NCI-H446 (cell line): Measurements from ENCODE around the gene TIAL1.
"Not testable (repeated sequence)": the region's sequence is repeated elsewhere in the genome, so short reads cannot be mapped to it uniquely, and the experiment has no call there.

ENCODE experiments used
- DNase-seq, 2 experiments: peaks; one replicate each; lab custom pipeline; 2025; lab: John Stamatoyannopoulos, UW

The TIAL1 gene

GRCh38 chr10:119596537-119597404 lies at the start of gene TIAL1:
Gene TIAL1 (minus strand): TSS chr10:119596964. CDS start chr10:119596465, 499 bp downstream.
- peak; percentile 95 to 96 for DNase-seq

- no peak for DNase-seq
These were observed 48.2 kb upstream of the TIAL1 start for GRCh38 chr10:119644994-119645393.

- no peak for DNase-seq
These were observed 47.5 kb upstream of the TIAL1 start for GRCh38 chr10:119644205-119644814.

- DNase-seq = no peak
These were observed 46.8 kb upstream of the TIAL1 start for GRCh38 chr10:119643306-119644204.

GRCh38 chr10:119642556-119643111 lies 45.9 kb upstream of the TIAL1 start:
- no peak for DNase-seq

- DNase-seq = no peak
These were observed 44.2 kb upstream of the TIAL1 start for GRCh38 chr10:119640875-119641526.

GRCh38 chr10:119640384-119640783 lies 43.6 kb upstream of the TIAL1 start:
- DNase-seq = no peak

- DNase-seq = no peak
These were observed 42.2 kb upstream of the TIAL1 start for GRCh38 chr10:119638982-119639381.

- DNase-seq = no peak
These were observed 40.9 kb upstream of the TIAL1 start for GRCh38 chr10:119637631-119638030.

GRCh38 chr10:119634219-119634544 lies 37.4 kb upstream of the TIAL1 start:
- DNase-seq = no peak

- DNase-seq = no peak
These were observed 36.9 kb upstream of the TIAL1 start for GRCh38 chr10:119633538-119634218.

- DNase-seq = no peak
These were observed 33.5 kb upstream of the TIAL1 start for GRCh38 chr10:119630300-119630699.

GRCh38 chr10:119625570-119626280 lies 29.0 kb upstream of the TIAL1 start:
- no peak for DNase-seq

- no peak for DNase-seq
These were observed 24.3 kb upstream of the TIAL1 start for GRCh38 chr10:119621078-119621384.

GRCh38 chr10:119620241-119621077 lies 23.7 kb upstream of the TIAL1 start:
- DNase-seq = no peak

- DNase-seq = not testable (repeated sequence)
These were observed 23.0 kb upstream of the TIAL1 start for GRCh38 chr10:119619811-119620210.

GRCh38 chr10:119619215-119619614 lies 22.5 kb upstream of the TIAL1 start:
- DNase-seq = peak in 1 of 2 experiments; percentile 10

GRCh38 chr10:119616882-119617570 lies 20.3 kb upstream of the TIAL1 start:
- DNase-seq = no peak

- DNase-seq = no peak
These were observed 17.9 kb upstream of the TIAL1 start for GRCh38 chr10:119614686-119615085.
